ENCODE data around the gene PRUNE2.

DNA sequence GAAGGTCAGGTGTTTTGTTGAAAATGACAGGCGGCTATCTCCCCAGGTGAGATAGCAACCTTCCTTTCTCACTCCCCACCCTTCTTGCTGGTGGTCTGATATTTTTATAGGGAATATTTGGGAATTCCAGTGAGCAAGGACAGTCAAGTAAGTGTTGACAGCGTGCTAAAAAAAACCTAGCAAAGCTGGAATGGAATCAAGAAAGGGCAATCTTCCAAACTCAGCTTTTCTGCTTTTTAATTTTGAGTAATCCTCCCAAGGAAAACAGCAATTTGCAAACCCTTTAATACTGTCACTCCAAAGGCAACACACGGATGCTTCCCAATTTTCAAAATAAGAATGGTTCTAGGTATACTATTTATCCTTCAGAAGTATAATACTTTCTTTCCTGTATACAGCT, 285.3 kb downstream of the PRUNE2 start:
- no peak for TF ChIP-seq POLR2AphosphoS5 (IDR thresholded peaks at IDR 0.05; ENCODE audit: low read depth, low read length)
- TF ChIP-seq TAF1 (IDR thresholded peaks at IDR 0.05; ENCODE audit: borderline replicate concordance, insufficient read depth, low read length): no peak
